ENCODE results near the gene UFC1. TPM values are rescaled to one million over a fixed set of nuclear protein-coding genes. Genes with fewer than 3 reads are reported as not detected.

The UFC1 gene
- total RNA-seq (100 to 1,000 TPM in 1 of 2 donors, 10 to 100 TPM in 1; 99.6 to 101 TPM), polyA plus RNA-seq (100 to 1,000 TPM; 122 to 149 TPM)
- long read RNA-seq, donor 1, transcript UFC1-201 (6 exons, 1,114 nt) = major isoform, 70 of 88 reads
- long read RNA-seq, donor 1, transcript UFC1-204 (4 exons, 888 nt) = minor isoform, 5 of 88 reads
- long read RNA-seq, donor 1, transcript UFC1-206 (5 exons, 617 nt) = minor isoform, 5 of 88 reads
- long read RNA-seq, donor 1, partial matches to known transcripts = 6 of 88 reads
- long read RNA-seq, donor 1, other reads (novel, unspliced or antisense) = 0 of 88 reads
- long read RNA-seq, donor 2, transcript UFC1-201 (6 exons, 1,114 nt) = major isoform, 26 of 99 reads
- long read RNA-seq, donor 2, partial matches to known transcripts = 72 of 99 reads
- long read RNA-seq, donor 2, other reads (novel, unspliced or antisense) = 0 of 99 reads
- long read RNA-seq, donor 3, transcript UFC1-201 (6 exons, 1,114 nt) = major isoform, 60 of 155 reads
- long read RNA-seq, donor 3, partial matches to known transcripts = 91 of 155 reads
- long read RNA-seq, donor 3, other reads (novel, unspliced or antisense) = 0 of 155 reads
- long read RNA-seq, donor 4, transcript UFC1-201 (6 exons, 1,114 nt) = major isoform, 33 of 37 reads
- long read RNA-seq, donor 4, partial matches to known transcripts = 0 of 37 reads
- long read RNA-seq, donor 4, other reads (novel, unspliced or antisense) = 0 of 37 reads
- long read RNA-seq, donor 5, transcript UFC1-201 (6 exons, 1,114 nt) = major isoform, 80 of 93 reads
- long read RNA-seq, donor 5, partial matches to known transcripts = 5 of 93 reads
- long read RNA-seq, donor 5, other reads (novel, unspliced or antisense) = 0 of 93 reads

DNA sequence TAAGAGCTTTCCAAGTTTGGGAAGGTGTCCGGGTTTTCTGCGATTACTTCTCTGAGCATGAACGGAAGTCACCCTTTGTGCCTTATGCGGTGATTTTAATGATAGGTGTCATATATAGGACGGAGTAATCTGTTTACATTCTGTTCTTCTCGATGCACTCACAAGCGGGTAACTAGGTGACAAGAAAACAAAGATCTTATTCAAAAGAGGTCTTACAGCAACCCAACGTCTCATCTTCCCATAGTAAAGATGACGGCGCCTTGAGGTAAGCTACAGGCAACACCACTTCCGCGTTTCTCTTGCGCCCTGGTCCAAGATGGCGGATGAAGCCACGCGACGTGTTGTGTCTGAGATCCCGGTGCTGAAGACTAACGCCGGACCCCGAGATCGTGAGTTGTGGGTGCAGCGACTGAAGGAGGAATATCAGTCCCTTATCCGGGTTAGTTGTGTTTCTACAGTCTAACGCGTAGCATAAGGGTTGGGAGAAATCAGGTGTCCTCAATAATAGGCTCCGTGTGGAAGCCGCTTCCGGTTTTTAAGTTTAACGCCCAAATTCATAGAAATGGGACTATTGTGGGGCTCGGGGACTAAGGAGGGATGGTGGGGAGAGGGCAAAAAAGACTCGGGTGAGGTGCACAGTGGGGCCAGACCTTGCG is at the start of gene UFC1:
UFC1 (plus strand) TSS at position 297 of the 656 bp plus-strand sequence; CDS start at position 317, 20 bp downstream.
- TF ChIP-seq, protein P1, sequence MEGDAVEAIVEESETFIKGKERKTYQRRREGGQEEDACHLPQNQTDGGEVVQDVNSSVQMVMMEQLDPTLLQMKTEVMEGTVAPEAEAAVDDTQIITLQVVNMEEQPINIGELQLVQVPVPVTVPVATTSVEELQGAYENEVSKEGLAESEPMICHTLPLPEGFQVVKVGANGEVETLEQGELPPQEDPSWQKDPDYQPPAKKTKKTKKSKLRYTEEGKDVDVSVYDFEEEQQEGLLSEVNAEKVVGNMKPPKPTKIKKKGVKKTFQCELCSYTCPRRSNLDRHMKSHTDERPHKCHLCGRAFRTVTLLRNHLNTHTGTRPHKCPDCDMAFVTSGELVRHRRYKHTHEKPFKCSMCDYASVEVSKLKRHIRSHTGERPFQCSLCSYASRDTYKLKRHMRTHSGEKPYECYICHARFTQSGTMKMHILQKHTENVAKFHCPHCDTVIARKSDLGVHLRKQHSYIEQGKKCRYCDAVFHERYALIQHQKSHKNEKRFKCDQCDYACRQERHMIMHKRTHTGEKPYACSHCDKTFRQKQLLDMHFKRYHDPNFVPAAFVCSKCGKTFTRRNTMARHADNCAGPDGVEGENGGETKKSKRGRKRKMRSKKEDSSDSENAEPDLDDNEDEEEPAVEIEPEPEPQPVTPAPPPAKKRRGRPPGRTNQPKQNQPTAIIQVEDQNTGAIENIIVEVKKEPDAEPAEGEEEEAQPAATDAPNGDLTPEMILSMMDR (IDR thresholded peaks at IDR 0.05; ENCODE audit: control extremely low read depth, extremely low read depth) = no peak
- Histone ChIP-seq H3K4me1 (ENCODE audit: control insufficient read depth in 5 of 5, insufficient read depth in 5 of 5, low read length in 5 of 5) (peaks cover 0 to 11% (median 3%) of the 10 kb centered on the region in 5 donors), H3K36me3 (ENCODE audit: control insufficient read depth in 4 of 4, insufficient read depth in 4 of 4, low read length in 4 of 4) (peaks cover 0 to 13% (median 5%) of the 10 kb centered on the region in 4 donors), H3K4me3 (peak within 1 kb of the TSS; percentile 54), H3K9ac (ENCODE audit: insufficient read depth in 1 of 2, low read length in 2 of 2) (peak within 1 kb of the TSS; percentile 75 to 99), H3K9me3 (ENCODE audit: control insufficient read depth in 4 of 4, insufficient read depth in 3 of 4, low read length in 3 of 4) (no peaks in the 10 kb centered on the region), H3K27me3 (ENCODE audit: control insufficient read depth in 3 of 3, insufficient read depth in 3 of 3, low read length in 2 of 3) (no peaks in the 10 kb centered on the region), H3K27ac (ENCODE audit: low read depth in 1 of 2, low read length in 1 of 2) (peak within 1 kb of the TSS; percentile 94 to 99)
- ATAC-seq (ENCODE audit: insufficient read depth, low FRiP score) (peak; percentile 91), DNase-seq (peak; percentile 87 to 94 (median 94))
- WGBS, 2 donors = 0 to 1% methylated on average over 33 of the region's 33 CpGs

DNA sequence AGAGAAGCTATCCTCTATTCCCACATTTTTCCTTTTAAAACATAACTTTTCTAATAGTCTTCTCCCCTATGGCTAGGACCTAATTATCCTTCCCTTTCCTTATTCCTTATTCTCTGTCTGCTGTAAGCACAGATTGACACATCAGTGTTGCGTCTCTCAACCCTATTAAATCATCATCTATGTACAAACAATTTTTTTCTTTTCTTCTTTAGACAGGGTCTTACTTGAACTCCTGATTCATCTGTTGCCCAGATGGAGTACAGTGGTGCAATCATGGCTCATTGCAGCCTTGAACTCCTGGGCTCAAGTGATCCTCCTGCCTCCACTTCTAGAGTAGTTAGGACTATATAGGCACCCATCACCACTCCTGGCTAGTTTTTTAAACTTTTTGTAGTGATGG is 47.3 kb upstream of the UFC1 start:
- ATAC-seq (ENCODE audit: insufficient read depth, low FRiP score) (no peak), DNase-seq (no peak)
- H3K27me3 ChIP-seq (ENCODE audit: control insufficient read depth in 3 of 3, insufficient read depth in 3 of 3, low read length in 2 of 3) = no peaks in the 10 kb centered on the region
- TF ChIP-seq, protein P1 (IDR thresholded peaks at IDR 0.05; ENCODE audit: control extremely low read depth, extremely low read depth) = no peak
- no peak overlapping the region for H3K4me3 ChIP-seq
- H3K27ac ChIP-seq (ENCODE audit: low read depth in 1 of 2, low read length in 1 of 2) = no peak overlapping the region
- H3K4me1 ChIP-seq (ENCODE audit: control insufficient read depth in 5 of 5, insufficient read depth in 5 of 5, low read length in 5 of 5) = peaks cover 0 to 1% (median 0%) of the 10 kb centered on the region in 5 donors
- H3K36me3 ChIP-seq (ENCODE audit: control insufficient read depth in 4 of 4, insufficient read depth in 4 of 4, low read length in 4 of 4) = peaks cover 6 to 11% (median 8%) of the 10 kb centered on the region in 4 donors
- WGBS, 2 donors = 56 to 92% methylated on average over 1 of the region's 1 CpG
- no peak overlapping the region for H3K9ac ChIP-seq (ENCODE audit: insufficient read depth in 1 of 2, low read length in 2 of 2)
- H3K9me3 ChIP-seq (ENCODE audit: control insufficient read depth in 4 of 4, insufficient read depth in 3 of 4, low read length in 3 of 4) = peaks cover 0 to 2% (median 0%) of the 10 kb centered on the region in 4 donors

DNA sequence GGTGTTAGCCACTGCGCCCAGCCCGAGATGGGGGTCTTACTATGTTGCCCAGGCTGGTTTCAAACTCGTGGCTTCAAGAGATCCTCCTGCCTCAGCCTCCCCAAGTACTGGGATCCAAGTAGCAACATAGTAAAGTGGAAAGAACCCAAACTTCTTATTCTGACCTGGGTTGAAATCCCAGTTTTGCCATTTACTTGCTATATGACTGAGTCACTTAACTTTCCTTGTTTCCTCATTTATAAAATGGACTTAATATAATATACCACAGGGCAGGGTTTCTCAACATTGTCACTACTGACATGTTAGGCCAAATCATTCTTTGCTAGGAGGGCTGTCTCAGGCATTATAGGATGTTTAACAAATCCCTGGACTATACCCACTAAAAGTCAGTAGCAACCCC is 42.7 kb upstream of the UFC1 start:
- Histone ChIP-seq H3K9me3 (ENCODE audit: control insufficient read depth in 4 of 4, insufficient read depth in 3 of 4, low read length in 3 of 4) (no peaks in the 10 kb centered on the region), H3K4me3 (no peak overlapping the region), H3K9ac (ENCODE audit: insufficient read depth in 1 of 2, low read length in 2 of 2) (no peak overlapping the region), H3K27ac (ENCODE audit: low read depth in 1 of 2, low read length in 1 of 2) (no peak overlapping the region), H3K36me3 (ENCODE audit: control insufficient read depth in 4 of 4, insufficient read depth in 4 of 4, low read length in 4 of 4) (peaks cover 0 to 5% (median 1%) of the 10 kb centered on the region in 4 donors), H3K27me3 (ENCODE audit: control insufficient read depth in 3 of 3, insufficient read depth in 3 of 3, low read length in 2 of 3) (no peaks in the 10 kb centered on the region), H3K4me1 (ENCODE audit: control insufficient read depth in 5 of 5, insufficient read depth in 5 of 5, low read length in 5 of 5) (peaks cover 0 to 12% (median 0%) of the 10 kb centered on the region in 5 donors)
- TF ChIP-seq, protein P1 (IDR thresholded peaks at IDR 0.05; ENCODE audit: control extremely low read depth, extremely low read depth) = no peak
- no peak for DNase-seq
- no peak for ATAC-seq (ENCODE audit: insufficient read depth, low FRiP score)
- 97 to 98% methylated on average over 3 of the region's 3 CpGs for WGBS, 2 donors

Measured in lung (tissue), 16 donors.